ENCODE results near the gene HIVEP3.

DNA sequence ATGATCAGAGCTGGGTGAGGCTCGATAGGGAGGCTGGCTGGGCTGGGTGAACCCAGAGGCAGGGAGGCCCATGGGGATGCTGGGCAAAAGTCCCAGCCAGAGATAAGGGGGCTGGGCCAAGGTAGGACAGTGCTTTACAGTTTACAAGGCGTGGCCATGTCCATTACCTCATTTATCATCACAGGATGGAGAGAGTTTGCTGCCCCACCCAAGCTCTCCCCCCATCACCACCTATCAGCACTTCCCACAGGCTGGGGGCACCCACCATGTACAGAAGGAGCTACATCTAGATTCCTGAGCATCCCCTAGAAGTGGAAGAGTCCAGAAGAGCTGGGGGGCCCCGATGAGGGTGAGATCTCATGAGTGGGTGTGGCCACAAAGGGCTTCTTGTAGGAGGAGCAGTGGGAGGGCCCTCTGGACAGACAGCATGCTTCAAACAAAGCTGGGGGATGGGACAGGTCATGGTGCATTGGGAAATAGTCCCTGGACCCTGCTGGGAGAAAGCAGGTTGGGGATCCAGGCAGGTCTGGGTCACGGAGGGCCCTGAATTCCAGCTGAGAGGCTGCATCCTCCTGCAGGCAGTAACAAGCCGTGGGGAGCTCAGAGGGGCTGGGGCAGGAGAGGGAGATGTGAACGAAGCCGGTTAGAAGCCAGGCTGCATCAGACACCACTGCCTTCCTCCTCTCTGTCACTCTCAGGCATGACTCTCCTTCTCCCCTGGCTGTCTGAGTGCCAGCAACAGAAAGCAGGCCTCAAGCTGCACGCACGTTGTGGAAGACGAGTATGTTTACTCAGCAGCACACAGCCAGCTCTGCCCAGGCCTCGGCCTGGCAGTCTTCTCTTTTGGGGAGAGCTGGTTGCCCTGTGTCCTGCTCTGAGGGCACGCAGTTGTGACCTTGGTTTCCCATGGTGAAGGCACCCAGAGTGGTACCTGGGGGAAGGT is 202.3 kb downstream of the HIVEP3 start:
- TF ChIP-seq ZNF530 (tag by site-specific recombination; IDR thresholded peaks at IDR 0.05; ENCODE audit: low read depth) (no peak), ZNF558 (tag by site-specific recombination; IDR thresholded peaks at IDR 0.05) (no peak), ZNF664 (tag by site-specific recombination; IDR thresholded peaks at IDR 0.05) (no peak), ZFP69B (tag by site-specific recombination; IDR thresholded peaks at IDR 0.05) (no peak), SETDB1 (IDR thresholded peaks at IDR 0.05; ENCODE audit: insufficient read length, low read length) (no peak), MZF1 (tag by site-specific recombination; IDR thresholded peaks at IDR 0.05; ENCODE audit: borderline replicate concordance) (no peak; the same call in 1 of the 2 replicates), ZNF776 (tag by site-specific recombination; IDR thresholded peaks at IDR 0.05; ENCODE audit: borderline replicate concordance) (no peak)
- TF ChIP-seq, protein P1, sequence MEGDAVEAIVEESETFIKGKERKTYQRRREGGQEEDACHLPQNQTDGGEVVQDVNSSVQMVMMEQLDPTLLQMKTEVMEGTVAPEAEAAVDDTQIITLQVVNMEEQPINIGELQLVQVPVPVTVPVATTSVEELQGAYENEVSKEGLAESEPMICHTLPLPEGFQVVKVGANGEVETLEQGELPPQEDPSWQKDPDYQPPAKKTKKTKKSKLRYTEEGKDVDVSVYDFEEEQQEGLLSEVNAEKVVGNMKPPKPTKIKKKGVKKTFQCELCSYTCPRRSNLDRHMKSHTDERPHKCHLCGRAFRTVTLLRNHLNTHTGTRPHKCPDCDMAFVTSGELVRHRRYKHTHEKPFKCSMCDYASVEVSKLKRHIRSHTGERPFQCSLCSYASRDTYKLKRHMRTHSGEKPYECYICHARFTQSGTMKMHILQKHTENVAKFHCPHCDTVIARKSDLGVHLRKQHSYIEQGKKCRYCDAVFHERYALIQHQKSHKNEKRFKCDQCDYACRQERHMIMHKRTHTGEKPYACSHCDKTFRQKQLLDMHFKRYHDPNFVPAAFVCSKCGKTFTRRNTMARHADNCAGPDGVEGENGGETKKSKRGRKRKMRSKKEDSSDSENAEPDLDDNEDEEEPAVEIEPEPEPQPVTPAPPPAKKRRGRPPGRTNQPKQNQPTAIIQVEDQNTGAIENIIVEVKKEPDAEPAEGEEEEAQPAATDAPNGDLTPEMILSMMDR (tag by site-specific recombination; IDR thresholded peaks at IDR 0.05), result no peak
- TF ChIP-seq, protein P2, sequence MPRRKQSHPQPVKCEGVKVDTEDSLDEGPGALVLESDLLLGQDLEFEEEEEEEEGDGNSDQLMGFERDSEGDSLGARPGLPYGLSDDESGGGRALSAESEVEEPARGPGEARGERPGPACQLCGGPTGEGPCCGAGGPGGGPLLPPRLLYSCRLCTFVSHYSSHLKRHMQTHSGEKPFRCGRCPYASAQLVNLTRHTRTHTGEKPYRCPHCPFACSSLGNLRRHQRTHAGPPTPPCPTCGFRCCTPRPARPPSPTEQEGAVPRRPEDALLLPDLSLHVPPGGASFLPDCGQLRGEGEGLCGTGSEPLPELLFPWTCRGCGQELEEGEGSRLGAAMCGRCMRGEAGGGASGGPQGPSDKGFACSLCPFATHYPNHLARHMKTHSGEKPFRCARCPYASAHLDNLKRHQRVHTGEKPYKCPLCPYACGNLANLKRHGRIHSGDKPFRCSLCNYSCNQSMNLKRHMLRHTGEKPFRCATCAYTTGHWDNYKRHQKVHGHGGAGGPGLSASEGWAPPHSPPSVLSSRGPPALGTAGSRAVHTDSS (tag by site-specific recombination; IDR thresholded peaks at IDR 0.05), result no peak
- TF ChIP-seq, protein P3, sequence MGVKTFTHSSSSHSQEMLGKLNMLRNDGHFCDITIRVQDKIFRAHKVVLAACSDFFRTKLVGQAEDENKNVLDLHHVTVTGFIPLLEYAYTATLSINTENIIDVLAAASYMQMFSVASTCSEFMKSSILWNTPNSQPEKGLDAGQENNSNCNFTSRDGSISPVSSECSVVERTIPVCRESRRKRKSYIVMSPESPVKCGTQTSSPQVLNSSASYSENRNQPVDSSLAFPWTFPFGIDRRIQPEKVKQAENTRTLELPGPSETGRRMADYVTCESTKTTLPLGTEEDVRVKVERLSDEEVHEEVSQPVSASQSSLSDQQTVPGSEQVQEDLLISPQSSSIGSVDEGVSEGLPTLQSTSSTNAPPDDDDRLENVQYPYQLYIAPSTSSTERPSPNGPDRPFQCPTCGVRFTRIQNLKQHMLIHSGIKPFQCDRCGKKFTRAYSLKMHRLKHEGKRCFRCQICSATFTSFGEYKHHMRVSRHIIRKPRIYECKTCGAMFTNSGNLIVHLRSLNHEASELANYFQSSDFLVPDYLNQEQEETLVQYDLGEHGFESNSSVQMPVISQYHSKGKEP (tag by site-specific recombination; IDR thresholded peaks at IDR 0.05), result no peak
- TF ChIP-seq, protein P4, sequence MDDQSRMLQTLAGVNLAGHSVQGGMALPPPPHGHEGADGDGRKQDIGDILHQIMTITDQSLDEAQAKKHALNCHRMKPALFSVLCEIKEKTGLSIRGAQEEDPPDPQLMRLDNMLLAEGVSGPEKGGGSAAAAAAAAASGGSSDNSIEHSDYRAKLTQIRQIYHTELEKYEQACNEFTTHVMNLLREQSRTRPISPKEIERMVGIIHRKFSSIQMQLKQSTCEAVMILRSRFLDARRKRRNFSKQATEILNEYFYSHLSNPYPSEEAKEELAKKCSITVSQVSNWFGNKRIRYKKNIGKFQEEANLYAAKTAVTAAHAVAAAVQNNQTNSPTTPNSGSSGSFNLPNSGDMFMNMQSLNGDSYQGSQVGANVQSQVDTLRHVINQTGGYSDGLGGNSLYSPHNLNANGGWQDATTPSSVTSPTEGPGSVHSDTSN (CRISPR knock-in tag; IDR thresholded peaks at IDR 0.05), result no peak

Measured in HEK293 (cell line).